Middle frontal gyrus (tissue), 1 donor: ENCODE results near the gene TCN2.
"Not testable (repeated sequence)": the region's sequence is repeated elsewhere in the genome, so short reads cannot be mapped to it uniquely, and the experiment has no call there.

ENCODE experiments used
- DNase-seq: peaks from one replicate; pipeline ENCODE4 v3.0.0-alpha.2; 2015; ENCODE audit warnings: low spot score; ENCODE audit errors: extremely low spot score

Gene TCN2

DNA sequence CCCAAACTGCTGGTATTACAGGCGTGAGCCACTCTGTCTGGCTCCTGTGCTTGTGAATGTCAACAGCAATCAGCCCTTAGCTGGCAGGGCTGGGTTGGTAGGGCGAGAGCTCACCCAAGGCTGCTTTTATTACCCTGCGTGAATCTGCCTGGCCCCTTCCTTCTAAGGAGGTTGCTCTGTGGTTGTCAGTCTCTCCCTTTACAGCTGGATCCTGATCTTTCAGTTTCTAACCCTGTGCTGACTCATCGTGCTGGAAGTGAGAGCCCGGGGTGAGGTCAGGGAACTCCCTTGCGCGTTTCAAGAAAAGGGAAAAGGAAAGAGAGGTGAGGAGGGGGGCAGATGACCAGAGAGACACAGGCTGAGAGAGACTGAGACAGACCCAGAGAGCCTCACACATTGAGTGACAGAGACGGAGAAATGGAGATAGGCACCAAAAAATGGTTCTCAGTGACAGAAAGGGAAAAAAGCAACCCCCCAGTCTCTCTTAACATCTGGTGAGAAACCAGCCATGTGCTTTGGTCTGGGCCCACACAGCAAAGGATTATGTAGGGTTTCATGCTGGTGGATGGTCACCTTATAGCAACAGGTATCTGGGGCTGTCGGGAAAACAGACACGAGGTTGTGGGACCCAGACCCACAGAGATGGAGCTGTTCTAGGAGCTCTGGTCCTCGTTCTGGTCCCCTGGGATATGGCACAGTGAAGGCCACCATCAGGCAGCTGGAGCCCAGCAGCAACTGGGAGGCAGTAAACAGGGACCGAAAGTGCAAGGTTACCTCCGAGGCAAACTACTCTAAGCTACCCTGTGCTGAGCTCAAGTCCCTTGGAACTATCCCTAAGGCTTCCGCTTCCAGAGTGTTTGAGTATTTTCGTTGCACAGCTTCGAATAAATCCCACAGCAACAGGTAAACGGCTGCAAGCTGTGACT is 2.5 kb downstream of the TCN2 start:
- DNase-seq = no peak

DNA sequence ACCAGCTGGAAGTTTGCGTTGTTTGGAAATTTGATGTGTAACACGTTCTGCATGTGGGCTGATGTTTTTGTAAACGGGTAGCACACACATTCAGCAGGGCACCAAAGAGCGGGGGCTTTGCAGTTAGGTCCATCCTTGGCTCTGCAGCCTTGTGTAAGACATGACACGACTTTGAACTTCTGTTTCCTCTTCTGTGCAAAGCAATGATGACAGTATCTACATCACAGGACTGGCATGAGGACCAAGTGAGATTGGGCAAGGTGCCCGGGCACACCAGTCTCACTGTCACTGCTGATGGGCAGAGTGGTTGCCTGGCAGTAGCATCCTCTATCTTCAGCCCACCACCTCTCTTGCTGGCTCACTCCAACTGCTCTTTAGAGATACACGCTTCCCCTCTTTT is 3.3 kb downstream of the TCN2 start:
- DNase-seq = no peak

DNA sequence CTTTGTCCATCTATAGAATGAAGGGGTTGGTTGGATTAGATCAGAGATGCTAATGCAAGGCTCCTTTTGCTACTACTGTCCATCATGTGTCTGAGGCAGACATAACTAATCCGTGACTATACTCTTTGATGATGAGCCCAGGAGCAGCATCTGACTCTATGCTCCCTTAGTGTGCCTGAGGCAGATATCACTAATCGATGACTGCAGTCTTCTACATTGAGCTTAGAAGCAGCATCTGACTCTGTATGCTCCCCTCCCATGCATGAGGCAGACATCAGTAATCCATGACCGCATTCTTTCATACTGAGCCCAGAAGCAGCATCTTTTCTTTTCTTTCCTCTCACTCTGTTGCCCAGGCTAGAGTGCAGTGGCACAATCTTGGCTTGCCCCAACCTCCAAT is 4.2 kb downstream of the TCN2 start:
- DNase-seq = no peak

DNA sequence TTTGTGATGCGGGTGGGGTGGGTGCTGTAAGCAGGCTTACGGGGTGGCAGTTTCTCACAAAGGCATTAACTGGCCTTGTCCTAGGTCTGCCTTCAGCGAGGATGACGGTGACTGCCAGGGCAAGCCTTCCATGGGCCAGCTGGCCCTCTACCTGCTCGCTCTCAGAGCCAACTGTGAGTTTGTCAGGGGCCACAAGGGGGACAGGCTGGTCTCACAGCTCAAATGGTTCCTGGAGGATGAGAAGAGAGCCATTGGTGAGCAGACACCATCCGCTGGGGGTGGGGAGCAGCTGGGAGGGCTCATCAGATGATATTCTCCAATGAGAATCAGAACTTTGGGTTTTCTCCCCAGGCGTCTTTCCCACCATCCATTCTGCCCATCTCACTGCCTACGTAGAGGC is 5.8 kb downstream of the TCN2 start:
- DNase-seq = no peak

DNA sequence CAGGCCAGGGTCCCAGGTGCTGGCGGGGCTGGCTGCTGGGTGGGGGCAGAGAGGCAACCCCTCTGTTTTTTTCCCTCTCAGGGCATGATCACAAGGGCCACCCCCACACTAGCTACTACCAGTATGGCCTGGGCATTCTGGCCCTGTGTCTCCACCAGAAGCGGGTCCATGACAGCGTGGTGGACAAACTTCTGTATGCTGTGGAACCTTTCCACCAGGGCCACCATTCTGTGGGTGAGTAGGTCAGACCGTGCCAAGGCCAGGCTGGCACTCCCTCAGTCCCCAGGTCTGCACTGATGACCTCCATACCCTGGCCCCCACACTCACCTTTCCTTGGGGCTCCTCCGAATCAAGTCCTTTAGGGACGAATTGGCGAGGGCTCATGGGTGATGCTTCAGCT is 7.3 kb downstream of the TCN2 start:
- no peak for DNase-seq

DNA sequence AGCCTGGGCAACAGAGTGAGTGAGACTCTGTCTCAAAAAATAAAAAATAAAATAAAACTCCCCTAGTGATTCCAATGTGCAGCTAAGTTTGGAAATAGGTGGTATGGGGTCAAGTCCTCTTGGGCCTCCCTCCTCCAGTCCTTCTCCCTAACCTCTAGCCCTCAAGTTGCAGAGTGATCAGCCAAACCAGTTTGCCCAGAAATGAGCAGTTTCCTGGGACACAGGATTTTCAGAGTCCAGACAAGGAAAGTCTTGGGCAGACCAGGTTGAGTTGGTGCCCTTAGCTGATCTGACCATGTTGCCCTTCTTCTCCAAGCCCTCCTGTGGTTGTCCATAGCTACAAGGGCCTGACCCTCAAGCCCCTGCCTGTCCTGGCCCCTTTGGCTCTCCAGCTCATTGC is 7.9 kb downstream of the TCN2 start:
- no peak for DNase-seq

DNA sequence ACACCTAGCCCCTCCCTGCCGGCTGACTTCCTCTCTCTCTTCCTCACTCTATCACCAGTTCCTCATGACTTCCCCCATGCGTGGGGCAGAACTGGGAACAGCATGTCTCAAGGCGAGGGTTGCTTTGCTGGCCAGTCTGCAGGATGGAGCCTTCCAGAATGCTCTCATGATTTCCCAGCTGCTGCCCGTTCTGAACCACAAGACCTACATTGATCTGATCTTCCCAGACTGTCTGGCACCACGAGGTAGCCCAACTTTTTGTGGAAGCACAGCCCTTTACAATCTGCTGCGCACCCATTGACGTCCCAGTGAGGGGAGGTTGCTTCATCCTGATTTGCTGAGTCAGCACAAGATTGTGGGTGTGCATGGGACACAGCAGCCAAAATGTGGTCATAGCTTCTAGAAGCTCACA is 8.6 kb downstream of the TCN2 start:
- DNase-seq = no peak

DNA sequence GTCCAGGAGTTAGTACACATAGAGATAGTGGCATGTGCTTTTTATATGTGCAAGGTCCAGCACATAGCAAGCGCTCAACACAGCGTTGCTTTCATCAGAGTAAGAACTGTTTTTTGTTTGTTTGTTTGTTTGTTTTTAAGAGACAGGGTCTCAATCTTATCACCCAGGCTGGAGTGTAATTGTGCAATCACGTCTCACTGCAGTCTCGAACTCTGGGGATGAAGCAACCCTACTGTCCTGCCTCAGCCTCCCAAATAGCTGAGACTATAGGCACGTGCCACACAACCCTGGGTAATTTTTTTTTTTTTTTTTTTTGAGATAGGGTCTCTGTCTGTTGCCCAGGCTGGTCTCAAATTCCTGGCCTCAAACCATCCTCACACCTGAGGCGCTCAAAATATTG is 10.8 kb downstream of the TCN2 start:
- DNase-seq = no peak

DNA sequence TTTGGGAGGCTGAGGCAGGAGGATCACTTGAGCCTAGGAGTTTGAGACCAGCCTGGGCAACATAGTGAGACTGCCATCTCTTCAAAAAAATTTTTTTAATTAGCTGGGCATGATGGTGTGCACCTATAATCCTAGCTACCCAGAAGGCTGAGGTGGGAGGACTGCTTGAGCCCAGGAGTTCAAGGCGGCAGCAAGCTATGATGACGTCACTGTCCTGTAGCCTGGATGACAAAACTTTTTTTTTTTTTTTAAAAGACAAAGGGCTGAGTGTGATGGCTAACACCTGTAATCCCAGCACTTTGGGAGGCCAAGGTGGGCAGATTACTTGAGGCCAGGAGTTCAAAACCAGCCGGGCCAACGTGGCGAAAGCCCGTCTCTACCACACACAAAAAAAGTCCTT is 12.9 kb downstream of the TCN2 start:
- not testable (repeated sequence) for DNase-seq

DNA sequence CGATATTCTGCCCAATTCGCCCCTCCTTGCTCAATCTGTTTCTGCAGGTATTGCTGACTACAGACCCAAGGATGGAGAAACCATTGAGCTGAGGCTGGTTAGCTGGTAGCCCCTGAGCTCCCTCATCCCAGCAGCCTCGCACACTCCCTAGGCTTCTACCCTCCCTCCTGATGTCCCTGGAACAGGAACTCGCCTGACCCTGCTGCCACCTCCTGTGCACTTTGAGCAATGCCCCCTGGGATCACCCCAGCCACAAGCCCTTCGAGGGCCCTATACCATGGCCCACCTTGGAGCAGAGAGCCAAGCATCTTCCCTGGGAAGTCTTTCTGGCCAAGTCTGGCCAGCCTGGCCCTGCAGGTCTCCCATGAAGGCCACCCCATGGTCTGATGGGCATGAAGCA is 19.4 kb downstream of the TCN2 start:
- DNase-seq = no peak

DNA sequence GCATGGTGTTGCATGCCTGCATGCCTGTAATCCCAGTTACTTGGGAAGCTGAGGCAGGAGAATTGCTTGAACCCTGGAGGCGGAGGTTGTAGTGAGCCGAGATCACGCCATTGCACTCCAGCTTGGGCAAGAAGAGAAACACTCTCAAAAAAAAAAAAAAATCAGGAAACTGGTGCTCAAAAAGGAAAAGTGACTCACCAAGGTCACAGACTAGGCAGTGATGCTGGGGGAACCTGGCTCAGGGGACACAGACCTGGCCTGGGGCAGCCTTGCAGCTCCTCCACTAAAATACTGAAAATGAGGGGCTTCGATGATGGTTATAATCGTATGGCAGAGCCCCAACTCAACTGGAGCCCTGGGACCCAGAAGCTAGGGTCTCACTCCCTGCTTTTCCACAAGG is 20.5 kb downstream of the TCN2 start:
- DNase-seq = no peak

DNA sequence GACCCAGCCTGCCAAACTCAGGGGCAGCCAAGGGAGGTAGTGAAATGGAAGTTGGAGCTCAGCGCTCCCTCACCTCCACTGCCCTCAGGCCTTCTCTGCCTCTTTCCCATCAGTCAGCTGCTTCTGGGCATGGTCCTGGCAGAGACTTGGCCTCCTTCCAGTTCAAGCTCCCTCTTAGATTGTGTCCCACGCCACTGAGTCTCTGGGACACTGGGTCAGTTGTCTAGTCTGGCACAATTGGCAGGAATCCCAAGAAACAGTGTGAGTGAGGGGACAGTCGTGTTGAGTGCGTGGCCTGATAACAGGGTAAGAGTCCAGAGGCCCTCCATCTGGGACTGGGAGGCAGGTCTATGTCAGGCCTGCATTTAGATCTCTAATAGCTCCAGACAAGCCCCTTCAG is 21.5 kb downstream of the TCN2 start:
- DNase-seq = no peak

DNA sequence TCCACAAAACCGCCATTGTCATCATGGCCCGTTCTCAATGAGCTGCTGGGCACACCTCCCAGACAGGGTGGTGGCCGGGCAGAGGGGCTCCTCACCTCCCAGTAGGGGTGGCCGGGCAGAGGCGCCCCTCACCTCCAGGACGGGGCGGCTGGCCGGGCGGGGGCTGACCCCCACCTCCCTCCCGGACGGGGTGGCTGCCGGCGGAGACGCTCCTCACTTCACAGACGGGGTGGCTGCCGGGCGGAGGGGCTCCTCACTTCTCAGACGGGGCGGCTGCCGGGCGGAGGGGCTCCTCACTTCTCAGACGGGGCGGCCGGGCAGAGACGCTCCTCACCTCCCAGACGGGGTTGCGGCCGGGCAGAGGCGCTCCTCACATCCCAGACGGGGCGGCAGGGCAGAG is 24.5 kb downstream of the TCN2 start:
- DNase-seq = not testable (repeated sequence)

DNA sequence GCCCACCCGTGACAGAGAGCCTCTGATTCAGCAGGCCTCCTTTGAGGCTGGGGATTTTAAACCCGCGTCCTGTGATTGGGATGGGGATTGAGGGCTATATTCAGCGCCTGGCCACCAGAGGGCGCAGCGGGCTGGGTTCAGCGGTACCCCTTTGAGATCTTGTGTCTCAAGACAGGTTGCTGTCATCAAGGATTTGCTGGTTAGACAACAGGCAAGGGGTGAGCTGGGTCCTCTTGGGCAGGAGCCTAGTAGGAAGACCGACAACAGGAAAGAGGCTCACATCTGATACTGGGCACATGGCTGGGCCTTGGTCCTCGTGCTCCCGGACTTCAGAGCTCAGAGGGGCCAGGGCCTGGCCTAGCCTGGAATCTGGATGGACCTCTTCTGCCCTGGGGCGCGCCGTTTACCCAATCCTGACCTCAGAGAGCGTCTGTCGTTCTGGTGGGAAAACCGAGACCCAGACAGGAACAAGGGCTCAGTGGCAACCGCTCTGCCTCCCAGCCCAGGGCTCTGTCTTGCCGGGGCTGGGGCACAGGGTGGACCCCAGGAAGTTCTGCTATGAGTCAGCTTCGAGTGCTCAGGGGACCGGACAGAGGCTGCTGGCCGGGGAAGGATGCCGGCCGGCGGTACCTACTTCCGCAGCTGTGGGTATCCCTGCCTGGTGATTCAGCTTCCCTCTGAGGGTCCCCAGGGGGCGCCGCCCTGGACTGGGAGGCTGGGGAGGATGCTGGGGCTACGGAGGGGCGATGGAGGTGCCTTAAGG is 27.7 kb downstream of the TCN2 start:
- peak; percentile 82 for DNase-seq

DNA sequence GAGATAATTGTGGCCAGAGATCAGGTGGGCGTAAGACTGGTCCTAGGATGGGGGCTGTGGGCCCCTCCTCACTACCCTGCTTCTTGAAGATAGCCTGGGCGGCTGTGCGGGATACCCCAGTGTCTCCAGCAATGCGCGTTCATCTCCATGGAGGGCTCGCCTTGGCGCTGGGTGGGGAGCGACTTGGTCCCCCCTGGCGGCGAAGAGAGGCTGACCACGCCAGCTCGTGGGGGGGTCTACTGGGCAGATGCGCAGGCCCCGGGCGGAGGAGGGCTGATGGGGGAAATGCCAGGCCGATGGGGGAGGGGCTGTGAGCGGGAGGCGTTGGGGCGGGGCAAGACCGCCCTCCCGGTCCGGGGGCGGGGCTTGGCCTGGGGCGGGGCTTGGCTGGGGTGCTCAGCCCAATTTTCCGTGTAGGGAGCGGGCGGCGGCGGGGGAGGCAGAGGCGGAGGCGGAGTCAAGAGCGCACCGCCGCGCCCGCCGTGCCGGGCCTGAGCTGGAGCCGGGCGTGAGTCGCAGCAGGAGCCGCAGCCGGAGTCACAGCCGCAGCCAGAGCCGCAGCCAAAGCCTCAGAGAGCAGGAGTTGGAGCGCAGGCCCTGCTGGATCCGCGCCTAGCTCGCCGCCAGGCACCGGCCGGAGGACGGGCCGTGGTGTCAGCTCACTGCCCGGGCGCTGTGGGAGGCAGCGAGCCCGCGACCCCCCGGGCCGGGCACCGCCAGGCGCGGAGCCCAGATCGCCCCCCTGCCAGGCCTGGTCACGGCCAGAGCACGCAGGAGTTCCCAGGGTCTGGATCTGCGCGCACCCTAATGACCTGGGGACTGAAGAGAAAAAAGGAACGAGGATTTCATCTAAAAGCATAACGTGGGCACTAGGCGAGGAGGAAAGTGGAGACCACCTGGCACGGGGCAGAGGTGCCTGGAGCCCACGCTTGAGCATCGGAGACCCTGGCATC is 28.6 kb downstream of the TCN2 start, which contains the start of gene SLC35E4:
Gene SLC35E4, plus strand, starts transcription at position 509 of the 953 bp plus-strand sequence. CDS start 670 bp downstream, outside the sequence.
- peak; percentile 82 for DNase-seq

DNA sequence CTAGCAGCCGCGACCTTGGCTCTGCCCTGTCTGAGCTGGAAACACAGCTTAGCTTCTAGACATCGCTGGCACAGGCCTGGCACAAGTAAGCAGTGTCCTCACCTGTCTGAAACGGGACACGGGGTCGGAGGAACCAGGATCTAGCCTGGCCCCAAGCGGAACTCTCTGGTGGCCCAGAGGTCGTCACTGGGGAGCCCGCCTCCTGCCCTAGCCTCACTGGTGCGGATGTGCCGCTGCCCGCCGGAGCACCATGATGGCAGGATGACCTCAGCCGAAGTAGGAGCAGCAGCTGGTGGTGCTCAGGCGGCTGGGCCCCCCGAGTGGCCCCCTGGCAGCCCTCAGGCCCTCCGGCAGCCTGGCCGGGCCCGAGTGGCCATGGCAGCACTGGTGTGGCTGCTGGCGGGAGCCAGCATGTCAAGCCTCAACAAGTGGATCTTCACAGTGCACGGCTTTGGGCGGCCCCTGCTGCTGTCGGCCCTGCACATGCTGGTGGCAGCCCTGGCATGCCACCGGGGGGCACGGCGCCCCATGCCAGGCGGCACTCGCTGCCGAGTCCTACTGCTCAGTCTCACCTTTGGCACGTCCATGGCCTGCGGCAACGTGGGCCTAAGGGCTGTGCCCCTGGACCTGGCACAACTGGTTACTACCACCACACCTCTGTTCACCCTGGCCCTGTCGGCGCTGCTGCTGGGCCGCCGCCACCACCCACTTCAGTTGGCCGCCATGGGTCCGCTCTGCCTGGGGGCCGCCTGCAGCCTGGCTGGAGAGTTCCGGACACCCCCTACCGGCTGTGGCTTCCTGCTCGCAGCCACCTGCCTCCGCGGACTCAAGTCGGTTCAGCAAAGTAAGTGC is 29.5 kb downstream of the TCN2 start:
- DNase-seq = no peak

DNA sequence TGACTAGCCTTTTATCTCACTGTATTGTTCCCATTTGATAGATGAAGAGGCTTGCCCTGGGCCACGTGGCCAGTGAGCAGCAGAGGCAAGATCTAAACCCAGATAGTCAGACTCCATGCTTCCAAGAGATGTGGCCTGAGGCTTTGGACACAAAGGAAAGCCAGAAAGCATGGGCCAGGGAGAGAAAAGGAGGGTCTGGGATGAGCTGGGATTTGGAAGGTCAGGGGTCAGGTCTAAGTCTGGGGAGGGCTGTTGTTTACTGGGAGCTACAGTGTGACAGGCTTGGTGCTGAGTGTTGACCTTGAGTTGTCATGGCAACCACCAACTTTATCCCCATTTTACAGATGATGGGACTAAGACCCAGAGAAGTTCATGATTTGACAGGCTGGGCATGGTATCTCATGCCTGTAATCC is 30.7 kb downstream of the TCN2 start:
- no peak for DNase-seq

DNA sequence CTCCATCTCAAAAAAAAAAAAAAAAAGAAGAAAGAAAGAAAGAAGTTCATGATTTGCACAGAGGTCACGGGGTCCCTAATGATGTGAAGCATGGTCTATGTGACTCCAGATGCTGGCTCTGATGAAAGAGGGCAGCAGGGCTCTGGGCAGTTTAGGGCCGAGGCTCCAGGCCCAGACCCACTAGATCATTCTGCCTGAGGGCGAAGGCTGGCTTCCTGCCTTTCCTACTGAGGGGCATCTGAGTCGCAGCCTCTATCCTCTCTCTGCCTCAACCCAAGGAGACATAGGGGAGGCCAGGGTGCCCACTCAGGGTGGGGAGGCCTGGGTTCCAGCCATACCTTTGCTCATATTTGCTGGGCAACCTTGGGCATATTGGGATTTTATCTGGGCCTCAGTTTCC is 33.4 kb downstream of the TCN2 start:
- no peak for DNase-seq

DNA sequence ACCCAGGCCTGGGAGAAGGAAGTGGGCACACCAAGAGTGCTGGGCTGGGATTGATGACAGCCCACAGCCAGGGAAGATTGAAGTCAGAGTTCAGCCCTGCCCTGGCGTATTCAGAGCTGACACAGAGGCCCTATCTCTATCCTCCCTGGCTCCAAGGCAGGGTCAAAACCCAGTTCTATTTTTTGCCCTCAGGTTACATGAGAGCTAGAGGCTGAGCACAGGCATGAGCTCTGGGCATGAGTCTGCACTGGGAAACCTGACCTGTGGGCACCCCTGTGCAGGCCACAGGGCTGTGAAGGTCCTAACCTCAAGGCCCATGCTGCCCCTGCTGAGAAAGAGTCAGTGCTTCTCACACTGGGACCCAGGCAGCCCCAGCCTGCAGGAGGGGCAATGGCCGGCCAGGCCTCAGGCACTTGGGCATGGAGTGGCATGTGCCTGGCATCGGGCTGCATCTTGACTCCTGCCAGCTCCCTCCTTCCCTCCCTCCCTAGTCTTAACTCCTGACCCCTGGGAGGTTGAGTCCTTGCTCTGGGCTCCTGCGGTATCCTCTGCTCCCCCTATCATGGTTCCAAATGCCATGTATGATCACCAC is 34.0 kb downstream of the TCN2 start:
- DNase-seq = no peak
